ENCODE data around the gene NAT14.

DNA sequence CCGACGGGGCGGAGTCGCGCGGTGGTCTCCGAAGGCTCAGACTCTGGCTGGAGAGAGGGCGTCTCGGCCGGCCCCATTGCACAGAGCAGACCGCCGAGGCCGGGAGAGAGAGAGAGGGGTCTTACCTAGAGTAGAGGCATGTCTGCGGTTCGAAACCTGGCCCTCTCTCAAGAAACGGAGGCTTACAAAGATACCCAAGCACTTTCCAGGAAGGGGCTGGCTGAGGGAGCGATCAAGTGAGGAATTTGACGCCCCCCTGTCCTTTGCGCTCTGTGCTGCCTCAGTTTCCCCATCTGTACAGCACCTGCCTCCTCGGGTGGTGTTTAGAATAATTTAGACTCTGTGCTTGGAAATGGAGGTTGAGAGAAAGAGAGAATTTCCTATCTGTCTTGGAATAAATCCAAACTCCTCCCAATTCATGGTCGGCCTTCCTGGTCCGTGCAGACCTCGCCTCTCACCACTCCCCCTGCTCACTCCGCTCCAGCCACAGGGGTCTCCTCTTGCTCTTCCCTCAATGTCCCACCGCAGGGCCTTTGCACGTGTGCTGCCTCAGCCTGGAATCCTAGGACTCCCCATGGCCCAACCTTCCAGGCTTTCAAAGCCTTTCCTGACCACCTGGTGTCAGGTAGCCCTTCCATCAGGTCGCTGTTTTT, 22.9 kb upstream of the NAT14 start:
- TF ChIP-seq FOXP2 (optimal IDR thresholded peaks at IDR 0.05; ENCODE audit: borderline replicate concordance, extremely low read depth, extremely low read length, insufficient read depth) (no peak), TAF1 (IDR thresholded peaks at IDR 0.05; ENCODE audit: borderline replicate concordance, insufficient read depth, low read length) (no peak)
- TF ChIP-seq, protein P1, sequence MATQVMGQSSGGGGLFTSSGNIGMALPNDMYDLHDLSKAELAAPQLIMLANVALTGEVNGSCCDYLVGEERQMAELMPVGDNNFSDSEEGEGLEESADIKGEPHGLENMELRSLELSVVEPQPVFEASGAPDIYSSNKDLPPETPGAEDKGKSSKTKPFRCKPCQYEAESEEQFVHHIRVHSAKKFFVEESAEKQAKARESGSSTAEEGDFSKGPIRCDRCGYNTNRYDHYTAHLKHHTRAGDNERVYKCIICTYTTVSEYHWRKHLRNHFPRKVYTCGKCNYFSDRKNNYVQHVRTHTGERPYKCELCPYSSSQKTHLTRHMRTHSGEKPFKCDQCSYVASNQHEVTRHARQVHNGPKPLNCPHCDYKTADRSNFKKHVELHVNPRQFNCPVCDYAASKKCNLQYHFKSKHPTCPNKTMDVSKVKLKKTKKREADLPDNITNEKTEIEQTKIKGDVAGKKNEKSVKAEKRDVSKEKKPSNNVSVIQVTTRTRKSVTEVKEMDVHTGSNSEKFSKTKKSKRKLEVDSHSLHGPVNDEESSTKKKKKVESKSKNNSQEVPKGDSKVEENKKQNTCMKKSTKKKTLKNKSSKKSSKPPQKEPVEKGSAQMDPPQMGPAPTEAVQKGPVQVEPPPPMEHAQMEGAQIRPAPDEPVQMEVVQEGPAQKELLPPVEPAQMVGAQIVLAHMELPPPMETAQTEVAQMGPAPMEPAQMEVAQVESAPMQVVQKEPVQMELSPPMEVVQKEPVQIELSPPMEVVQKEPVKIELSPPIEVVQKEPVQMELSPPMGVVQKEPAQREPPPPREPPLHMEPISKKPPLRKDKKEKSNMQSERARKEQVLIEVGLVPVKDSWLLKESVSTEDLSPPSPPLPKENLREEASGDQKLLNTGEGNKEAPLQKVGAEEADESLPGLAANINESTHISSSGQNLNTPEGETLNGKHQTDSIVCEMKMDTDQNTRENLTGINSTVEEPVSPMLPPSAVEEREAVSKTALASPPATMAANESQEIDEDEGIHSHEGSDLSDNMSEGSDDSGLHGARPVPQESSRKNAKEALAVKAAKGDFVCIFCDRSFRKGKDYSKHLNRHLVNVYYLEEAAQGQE (IDR thresholded peaks at IDR 0.05; ENCODE audit: insufficient read depth in 1 of 2, low read depth in 2 of 2, low read length in 2 of 2) = no peak
